CD4-positive, alpha-beta T cell treated with Interleukin-2 at 100 ng/mL for 4 hours (primary cell): ENCODE measurements around the gene CHIA.
"Not testable (repeated sequence)": the region's sequence is repeated elsewhere in the genome, so short reads cannot be mapped to it uniquely, and the experiment has no call there.

Experiments
- DNase-seq: peaks from one replicate; pipeline ENCODE4 v3.0.0-alpha.2; 2020; ENCODE audit warnings: low spot score

The CHIA gene

DNA sequence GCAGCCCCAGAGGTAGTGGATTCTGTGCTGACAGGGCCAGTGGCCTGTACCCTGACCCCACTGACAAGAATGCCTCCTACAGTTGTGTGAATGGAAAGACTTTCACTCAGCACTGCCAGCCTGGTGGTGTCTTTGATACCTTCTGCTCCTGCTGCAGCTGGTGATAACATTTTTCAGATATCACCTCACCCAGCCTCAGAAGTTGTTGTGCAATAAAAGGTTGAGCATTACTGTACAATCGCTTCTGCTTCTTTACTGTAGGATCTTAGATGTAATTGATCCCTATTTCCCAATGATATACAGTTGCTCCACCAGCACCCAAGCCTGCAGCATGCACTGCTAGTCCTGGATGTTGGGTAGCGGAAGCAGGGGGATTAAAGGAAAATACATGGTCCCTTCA is 4.8 kb upstream of the CHIA start:
- no peak for DNase-seq

DNA sequence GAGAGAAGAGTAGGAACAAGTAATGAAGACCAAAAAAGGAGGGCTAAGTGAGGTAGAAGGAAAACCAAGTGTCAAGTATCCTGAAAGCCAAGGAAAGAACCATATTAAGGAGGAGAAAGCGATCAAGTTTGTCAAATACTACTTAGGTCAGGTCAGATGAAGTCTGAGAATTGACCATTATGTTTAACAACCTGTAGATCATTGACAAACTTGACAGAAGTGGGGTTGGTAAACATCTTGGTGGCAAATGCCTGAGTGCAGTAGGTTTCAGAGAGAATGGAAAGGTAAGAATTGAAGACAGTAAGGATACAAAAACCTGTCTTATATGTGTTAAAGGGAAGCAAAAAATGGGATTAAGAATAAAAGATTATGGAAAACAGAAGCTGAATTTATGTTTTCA is 3.7 kb upstream of the CHIA start:
- DNase-seq, result no peak

DNA sequence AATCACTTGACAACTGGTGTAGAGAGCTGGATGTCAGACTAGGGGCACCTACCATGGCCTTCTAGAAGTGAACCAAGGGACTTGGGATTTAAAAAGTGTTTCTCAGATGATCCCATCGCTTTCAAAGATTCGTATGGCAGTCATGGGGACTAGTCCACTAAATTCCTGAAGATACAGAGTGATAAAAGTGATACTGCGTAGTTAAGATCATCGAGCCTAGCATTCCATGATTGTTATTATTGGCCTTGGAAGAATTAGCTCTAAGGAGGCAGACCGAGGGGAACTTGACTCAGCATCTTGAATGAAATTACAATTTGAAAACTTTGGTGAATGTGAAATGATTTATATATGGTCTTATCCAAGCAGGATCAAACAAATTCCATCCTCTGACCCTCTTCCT is 1.3 kb upstream of the CHIA start:
- DNase-seq, result no peak

DNA sequence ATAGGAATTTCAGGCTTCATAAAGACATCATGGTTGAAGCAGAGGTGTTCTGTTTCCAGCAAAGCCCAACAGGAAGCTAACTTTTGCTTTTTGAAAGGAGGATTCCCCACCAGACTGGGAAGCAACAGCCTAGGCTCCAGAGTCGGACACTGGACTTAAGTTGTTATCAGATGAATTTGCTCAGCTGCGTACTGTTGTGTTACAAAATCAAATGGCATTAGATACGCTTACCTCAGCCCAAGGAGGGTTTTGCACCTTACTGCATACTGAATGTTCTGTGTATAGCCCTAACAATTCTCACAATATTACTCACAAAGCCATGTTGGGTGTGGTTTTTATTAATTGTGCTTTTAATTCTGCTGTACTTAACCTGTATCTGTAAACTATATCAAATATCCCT is 547 bp upstream of the CHIA start:
- DNase-seq, result no peak

DNA sequence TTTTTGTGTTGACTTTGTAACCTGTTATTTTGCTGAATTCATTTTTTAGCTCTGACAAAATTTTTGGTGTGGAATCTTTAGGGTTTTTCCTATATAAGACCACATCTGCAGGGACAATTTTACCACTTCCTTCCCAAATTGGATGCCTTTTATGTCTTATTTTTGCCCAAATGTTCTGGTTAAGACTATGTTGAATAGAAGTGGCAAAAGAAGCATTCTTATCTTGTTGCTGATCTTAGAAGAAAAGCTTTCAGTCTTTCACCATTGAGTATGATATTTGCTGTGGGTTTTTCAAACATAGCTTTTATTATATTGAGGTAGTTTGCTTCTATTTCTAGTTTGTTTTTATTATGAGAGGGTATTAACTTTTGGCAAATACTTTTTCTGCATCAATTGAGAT is 3.7 kb downstream of the CHIA start:
- no peak for DNase-seq

DNA sequence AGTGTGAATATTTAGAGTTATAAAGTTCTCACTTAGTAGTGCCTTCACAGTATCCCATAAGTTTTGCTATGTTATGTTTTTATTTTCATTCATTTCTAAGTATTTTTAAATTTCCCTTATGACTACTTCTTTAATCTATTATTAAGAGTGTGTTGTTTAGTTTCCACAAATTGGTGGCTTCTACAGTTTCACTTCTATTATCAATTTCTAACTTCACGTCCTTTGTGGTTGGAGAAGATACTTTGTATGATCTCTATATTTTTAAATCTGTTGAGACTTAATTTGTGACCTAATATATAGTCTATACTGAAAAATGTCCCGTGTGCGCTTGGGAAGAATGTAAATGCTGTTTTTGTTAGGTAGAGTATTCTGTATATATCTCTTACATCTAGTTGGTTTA is 11.7 kb downstream of the CHIA start:
- DNase-seq, result no peak

DNA sequence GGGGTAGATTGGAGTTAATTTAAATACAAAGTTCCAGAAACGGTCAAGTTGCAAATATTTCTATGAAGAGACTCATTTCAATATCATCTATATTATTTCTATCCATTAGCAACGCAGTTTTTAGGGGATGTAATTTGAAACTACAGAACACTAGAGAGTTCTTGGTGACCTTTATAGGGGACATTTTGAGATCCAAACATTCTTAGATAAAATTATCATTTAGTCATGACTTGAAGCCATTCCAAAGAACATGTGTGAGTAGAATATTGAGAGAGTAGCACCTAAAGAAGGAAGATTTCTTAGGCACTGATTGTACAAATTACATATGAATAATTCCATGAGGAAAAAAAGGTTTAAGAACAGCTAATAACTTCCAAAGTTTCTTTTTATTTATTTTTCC is 19.0 kb downstream of the CHIA start:
- DNase-seq, result no peak

DNA sequence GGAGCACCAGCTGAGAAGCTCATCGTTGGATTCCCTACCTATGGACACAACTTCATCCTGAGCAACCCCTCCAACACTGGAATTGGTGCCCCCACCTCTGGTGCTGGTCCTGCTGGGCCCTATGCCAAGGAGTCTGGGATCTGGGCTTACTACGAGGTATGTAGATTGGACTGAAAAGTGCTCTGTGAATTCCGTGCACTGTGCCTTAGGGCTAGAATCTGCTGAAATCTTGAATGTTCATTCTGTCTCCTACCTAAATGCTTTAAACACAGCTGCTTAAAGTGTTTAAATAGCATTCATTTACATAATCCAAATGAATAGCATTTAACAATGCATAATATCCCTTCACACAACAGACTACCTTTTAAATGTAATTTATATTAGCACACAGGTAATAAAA is 27.9 kb downstream of the CHIA start:
- DNase-seq, result no peak

DNA sequence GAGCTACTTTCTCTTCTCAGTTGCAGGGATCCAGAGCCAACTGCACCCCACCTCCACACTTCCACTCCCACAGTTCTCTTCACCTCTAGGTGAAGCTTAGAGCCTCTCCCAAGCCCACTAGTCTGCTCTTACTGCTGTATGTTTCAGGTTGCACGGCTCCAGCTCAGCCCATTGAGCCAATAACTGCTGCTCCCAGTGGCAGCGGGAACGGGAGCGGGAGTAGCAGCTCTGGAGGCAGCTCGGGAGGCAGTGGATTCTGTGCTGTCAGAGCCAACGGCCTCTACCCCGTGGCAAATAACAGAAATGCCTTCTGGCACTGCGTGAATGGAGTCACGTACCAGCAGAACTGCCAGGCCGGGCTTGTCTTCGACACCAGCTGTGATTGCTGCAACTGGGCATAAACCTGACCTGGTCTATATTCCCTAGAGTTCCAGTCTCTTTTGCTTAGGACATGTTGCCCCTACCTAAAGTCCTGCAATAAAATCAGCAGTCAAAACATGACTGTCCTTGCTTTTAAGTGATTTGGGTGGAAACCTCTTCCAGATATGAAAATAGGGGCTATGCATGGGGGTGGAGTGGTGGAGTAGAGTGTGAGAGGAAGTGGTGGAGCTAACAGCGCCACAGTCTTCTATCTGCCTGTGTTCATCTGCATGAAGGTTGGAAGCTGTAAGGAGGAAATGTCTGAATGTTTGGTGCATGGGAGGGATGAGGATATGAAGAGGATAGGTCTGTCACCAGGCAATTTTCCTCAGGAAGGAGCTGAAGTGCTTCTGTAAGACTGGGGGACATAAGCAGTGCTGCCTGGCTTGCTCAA is 29.6 kb downstream of the CHIA start:
- no peak for DNase-seq

DNA sequence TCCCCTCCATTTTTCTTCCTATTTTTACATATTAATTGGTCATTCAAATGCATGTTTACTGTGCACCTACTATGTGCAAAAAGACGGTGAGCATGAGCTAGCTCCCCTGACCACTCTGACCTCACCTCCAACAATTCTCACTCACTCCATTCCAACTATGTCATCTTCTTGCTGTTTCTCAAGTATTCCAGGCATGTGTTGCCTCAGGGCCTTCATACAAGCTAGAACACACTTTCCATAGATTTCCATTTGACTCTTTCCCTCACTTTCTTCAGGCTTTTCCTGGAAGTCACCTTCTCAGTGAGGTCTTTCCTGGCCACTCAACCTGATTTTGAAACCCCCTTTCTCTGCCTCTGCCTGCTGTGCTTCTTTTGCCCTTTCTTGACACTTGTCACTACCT is 32.6 kb downstream of the CHIA start:
- DNase-seq, result no peak

DNA sequence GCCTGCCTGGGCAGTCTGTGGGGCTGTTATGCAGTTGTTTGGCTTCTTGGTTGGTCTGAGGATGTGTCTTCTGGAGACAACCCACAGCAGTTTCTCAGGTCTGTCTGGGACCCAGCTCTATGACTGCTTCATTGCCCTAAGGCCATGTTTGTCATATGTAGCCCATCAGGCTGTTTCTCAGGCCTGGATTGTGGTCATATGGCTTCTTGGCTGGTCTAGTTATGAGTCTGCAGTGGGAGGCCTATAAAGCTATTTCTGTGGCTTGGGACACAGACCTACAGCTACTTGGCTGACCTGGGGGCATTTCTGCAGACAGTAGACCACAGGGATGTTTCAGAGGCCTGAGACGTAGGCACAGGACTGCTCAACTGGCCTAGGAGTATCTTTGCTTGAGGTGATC is 41.5 kb downstream of the CHIA start:
- no peak for DNase-seq

DNA sequence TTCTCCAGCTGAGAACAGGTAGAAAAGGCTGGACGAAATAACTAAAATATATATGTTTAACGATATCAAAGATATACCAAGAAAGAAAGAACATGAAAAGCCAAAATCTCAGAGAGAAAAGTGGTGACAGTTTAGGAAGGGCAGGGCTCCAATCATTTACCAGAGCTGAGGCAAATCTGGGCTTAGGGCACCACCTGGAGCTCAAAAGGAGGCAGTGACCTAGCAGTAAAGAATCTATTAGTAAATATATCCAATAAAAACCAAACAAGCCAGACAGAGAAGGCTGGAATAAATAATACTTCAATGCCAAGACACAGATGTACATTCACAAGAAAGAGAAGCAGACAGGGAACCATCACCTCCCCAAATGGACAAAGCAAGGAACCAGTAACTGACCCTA is 43.5 kb downstream of the CHIA start:
- DNase-seq, result peak; percentile 67

DNA sequence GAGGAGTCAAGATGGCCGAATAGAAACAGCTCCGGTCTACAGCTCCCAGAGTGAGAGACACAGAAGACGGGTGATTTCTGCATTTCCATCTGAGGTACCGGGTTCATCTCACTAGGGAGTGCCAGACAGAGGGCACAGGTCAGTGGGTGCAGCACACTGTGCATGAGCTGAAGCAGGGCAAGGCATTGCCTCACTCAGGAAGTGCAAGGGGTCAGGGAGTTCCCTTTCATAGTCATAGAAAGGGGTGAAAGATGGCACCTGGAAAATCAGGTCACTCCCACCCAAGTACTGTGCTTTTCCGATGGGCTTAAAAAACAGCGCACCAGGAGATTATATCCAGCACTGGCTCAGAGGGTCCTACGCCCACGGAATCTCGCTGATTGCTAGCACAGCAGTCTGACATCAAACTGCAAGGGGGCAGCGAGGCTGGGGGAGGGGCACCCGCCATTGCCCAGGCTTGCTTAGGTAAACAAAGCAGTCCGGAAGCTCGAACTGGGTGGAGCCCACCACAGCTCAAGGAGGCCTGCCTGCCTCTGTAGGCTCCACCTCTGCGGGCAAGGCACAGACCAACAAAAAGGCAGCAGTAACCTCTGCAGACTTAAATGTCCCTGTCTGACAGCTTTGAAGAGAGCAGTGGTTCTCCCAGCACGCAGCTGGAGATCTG is 44.7 kb downstream of the CHIA start:
- DNase-seq, result peak; percentile 12

DNA sequence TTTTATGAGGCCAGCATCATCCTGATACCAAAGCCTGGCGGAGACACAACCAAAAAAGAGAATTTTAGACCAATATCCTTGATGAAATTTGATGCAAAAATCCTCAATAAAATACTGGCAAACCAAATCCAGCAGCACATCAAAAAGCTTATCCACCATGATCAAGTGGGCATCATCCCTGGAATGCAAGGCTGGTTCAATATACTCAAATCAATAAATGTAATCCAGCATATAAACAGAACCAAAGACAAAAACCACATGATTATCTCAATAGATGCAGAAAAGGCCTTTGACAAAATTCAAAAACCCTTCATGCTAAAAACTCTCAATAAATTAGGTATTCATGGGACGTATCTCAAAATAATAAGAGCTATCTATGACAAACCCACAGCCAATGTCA is 48.2 kb downstream of the CHIA start:
- not testable (repeated sequence) for DNase-seq

DNA sequence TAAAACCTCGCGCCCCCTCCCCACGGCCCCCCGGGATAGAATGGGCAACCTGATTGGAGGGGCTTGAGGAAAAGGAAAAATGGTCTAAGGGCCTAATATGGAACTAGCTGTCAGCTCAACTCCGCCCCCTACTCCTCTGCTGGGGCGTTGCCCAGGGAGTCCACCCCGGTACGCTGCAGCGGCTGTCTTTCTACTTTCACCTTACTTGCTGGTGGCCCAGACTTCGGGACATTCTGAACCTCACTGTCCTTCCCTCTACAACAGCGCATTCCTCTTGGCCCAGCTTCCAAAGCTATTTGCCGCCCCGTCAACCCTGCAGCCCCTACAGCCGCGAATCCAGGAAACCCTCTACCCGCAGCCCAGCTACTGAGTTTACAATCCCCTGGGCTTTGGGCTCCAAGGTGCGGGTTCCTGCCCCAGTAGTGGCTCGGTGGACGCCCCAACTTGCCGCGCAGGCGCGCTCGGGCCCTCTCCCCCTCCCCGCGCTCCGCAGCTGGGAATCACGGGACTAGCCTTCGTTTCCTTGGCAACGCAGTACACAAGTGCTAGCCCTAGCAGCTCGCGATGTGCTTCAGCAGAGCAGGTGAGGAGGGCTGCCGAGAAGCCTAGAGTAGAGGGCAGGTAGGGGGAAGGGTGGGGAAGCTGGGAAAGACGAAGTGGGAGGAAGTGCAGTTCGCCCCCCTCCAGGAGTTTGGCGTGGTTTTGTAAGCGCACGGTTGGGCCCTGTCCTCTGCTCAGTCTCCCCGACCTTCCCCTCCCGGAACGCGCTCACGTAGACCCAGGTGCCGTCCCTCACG is 55.6 kb downstream of the CHIA start:
- peak; percentile 95 for DNase-seq

DNA sequence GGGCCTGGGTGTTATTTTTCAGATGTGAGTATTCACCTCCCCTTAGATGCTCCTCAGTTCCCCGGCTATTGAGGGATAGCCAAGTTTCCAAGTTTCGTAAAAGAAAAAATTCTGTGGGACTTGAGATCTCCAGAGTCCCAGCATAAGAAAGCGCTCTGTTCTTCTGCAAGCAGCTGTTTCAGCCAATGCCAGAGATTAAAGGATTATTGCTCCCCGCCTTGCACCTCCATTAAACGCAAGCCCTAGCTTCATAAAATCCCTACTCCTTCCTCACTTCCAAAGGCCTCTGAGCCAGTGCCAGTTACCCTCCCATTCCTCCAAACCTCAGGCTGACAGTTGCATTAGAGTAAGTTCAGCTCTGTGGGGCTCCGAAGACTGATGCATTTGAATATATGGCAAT is 56.4 kb downstream of the CHIA start:
- no peak for DNase-seq

DNA sequence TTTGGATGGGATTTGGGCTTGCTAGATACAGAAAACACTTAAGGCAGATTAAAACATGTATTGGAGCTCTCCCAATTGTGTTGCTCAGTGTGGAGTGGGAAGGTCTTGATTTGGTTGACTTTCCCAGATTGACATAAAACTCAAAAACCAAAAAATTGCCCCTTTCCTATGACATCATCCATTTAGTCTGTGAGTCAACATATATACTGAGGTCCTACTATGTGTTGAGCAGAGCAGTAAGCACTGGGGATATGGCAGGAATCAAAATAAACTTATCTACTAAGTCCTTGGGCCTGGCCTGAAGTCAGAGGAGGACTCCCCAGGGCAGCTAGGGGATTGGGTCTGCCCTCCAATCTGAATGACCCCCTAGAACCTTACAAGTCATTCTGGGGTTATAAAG is 61.0 kb downstream of the CHIA start:
- DNase-seq, result no peak

DNA sequence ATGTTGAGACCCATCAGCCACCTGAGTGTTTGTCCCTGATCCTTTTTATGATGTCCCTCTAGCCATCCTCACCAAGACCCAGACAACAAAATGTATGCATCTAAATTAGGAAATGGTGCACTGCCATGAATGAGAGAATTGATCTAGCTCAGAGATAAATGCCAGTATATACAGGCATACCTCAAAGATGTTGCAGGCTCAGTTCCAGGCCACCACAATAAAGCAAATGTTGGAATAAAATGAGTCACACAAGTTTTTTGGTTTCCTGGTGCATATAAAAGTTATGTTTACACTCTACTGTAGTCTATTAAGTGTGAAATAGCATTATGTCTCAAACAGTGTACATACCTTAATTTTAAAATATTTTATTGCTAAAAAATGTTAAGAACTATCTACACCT is 63.9 kb downstream of the CHIA start:
- DNase-seq, result peak; percentile 49

DNA sequence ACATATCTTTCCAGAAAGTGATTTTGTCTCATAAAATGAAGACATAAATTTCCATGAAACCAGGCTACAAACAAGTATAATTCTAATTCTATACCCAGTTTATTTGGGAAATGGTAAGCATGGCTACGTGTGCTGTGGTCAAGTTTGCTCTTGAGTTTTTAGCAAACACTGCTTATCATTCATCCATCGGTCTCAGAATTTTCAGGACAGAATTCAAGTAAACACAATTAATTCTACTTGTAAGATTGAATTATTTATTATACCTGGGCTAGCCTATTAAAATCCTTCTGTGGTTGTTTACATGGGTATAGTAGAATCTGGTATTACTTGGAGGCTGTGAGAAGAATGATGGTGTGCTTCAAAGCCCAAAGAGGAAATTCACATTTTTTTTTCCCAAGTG is 68.3 kb downstream of the CHIA start:
- no peak for DNase-seq

DNA sequence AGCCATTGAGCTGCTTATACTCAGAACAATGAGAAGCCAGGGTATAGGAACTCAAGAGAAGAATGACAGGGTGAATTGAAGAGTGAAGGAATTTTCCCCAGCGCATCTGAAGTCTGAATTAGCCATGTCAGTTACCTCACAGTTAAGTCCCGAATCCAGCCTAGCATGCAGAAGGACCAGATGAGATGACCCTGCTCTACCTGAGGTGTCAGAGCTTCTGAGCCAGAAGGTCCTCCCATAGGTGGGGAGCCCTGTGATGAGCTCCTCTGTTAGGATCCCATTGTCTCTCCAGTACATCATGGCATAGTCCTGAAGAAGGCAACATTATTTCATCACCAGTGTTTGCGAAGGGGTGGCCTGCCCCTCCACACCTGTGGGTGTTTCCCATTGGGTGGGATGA is 68.7 kb downstream of the CHIA start:
- DNase-seq, result no peak

DNA sequence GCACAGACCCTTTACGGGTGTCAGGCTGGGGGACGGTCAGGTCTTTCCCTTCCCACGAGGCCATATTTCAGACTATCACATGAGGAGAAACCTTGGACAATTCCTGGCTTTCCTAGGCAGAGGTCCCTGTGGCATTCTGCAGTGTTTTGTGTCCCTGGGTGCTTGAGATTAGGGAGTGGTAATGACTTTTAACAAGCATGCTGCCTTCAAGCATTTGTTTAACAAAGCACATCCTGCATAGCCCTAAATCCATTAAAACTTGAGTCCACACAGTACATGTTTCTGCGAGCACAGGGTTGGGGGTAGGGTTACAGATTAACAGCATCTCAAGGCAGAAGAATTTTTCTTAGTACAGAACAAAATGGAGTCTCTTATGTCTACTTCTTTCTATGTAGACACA is 69.6 kb downstream of the CHIA start:
- DNase-seq, result not testable (repeated sequence)

DNA sequence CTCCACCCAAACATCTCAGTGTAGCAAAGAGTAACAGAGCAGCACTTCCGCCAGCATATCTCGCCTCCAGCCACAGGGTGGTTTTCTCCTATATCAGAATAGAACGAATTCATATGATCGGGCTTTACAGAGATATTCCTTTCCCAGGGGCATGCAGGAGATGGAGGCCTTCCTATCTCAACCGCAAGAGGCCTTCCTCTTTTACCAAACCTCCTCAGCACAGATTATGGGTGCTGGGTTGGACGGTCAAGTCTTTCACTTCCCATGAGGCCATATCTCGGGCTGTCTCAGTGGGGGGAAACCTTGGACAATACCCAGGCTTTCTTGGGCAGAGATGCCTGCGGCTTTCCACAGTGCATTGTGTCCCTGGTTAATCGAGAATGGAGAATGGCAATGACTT is 71.1 kb downstream of the CHIA start:
- no peak for DNase-seq

DNA sequence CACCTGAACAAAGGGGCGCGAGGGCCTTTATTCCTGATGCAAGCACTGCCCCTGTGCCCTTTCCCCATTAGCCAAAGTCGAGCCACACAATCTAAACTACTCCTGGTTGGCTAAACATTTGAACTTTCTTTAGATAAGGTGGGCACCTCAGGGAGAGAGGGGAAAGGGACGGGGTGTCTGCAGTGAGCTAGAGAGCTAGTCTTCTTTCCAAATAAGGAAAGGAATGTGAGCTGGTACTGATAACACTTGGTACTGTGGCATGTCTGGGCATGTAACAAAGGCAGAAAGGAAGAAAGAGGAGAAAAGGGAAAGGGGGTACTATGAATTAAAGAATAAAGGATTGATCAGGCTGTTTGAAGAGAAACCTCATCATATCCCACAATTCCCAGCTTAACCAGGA is 74.0 kb downstream of the CHIA start:
- DNase-seq, result no peak
